Stimulated activated CD4-positive, alpha-beta T cell treated with anti-CD3 and anti-CD28 coated beads, Interleukin-2, amount 100 ng/mL, for 48 hours (primary cell): ENCODE data around the gene TAGLN2.

Experiments used
- DNase-seq, 2 donors: peaks; one replicate each; pipeline ENCODE4 v3.0.0-alpha.2; 2020

Gene TAGLN2

DNA sequence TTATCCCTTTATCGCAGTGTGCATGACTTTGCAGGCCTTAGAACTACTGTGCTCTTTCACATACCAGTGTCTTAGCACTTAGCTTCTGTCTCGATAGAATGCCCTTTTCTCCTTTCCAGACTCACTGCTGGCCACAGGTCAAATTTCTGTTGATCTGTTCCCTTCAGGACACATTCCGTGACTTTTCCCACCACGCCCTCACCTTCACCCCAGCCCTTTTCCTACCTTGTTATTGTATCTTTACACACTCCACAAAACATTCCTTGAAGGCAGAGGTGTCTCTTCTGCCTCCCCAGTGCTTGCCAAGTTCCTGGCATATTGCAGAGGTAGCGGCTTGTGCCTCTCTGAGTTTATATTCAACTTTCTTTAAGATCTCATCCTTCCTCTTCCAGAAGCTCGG, 23.8 kb upstream of the TAGLN2 start:
- no peak for DNase-seq

DNA sequence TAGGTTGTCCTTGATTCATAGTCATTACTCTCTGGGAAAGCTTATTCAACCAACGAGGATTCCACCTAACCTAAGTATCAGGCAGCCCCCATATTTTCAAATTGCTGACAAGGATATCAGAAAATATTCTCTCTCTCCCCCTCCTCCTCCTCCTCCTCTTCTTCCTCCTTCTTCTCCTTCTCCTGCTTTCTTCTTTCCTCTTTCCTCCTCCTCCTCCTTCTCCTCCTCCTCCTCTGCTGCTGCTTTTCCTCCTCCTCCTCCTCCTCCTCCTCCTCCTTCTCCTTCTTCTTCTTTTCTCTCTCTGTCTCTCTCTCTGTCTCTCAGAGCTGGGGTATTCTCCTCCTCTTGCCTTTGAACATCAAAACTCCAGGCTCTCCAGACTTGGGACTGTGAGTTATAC, 22.6 kb upstream of the TAGLN2 start:
- DNase-seq, result no peak

DNA sequence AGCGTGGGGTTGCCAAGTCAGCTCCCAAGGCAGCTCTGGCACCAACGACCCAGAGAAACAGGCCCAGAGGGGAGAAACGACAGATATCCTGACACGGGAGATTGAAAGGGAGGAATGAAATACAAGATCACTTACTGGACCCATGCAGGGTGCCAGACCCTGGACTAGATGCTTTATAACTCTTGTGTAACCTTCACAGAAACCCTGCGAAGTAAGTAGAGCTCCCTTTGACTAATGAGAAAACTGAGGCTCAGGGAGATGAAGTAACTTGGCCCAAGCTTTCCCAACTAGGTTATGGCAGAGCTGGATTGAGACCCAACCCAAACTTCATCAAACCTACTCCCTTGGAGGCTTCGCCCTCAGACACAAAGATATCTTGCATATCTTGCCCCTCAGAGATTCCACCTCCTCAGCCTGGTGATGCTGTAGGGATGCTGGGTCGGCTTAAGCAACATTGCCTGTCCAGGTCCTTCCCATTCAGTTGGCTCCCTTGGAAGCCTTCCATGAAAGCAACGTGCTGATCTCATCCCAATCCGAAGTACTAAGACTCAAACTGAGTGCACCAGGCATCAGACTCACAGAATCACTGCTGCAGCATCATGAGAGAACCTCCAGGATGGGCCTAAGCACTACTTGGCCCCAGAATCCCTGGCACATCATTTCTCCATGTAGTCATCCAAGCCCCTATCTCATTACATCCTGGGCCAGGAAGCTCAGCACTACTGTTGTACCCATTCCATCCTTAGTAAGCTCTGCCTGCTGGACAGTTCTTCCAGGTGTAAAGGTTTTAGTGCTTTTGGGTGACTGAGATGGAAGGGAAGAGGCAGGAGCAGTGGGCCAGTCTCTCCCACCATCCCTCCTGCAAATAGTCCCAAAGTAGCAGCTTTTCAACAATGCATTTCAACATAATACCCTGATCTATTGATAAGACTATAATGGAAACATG, 21.2 kb upstream of the TAGLN2 start:
- no peak for DNase-seq

DNA sequence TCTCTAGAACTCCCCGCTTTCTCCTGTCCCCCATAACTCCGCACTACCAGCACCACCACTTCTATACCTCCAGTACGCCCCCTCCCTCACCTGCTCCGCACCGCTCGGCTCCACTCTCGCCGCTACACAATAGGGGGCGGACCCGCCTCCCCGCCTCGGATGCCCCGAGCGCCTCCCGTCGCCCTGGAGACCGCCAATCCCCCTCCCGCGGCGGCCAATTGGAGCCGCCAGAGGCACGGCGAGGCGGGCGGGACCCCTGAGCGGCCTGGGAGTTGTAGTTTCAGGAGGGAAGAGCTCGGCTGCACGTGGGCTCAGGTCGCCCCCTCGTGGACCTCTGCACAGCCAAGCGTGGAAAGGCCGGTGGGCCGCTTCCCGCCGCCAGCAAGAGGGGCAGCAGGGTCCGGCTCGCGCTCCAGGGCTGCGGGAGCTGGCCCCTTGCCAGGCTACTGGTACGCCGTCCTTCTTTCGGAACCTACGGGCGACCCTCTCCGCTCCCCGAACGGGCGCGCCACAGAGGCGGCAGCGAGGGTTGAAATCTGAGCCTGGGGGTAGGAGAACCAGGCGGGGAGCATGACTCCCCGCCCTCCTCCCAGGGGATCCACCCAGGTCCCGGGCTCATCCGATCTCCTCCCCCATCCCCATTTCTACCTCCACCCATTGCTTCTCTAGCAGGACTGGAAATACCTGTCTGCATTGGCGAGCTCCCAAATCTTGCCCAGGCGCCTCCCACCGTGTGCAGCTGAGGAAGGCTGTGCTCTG, 20.4 kb upstream of the TAGLN2 start, which contains the start of gene IGSF9:
Gene IGSF9, minus strand, starts transcription at position 131 of the 759 bp plus-strand sequence. CDS start 2,159 bp downstream, outside the sequence.
- DNase-seq, result peak; percentile 47 to 51

DNA sequence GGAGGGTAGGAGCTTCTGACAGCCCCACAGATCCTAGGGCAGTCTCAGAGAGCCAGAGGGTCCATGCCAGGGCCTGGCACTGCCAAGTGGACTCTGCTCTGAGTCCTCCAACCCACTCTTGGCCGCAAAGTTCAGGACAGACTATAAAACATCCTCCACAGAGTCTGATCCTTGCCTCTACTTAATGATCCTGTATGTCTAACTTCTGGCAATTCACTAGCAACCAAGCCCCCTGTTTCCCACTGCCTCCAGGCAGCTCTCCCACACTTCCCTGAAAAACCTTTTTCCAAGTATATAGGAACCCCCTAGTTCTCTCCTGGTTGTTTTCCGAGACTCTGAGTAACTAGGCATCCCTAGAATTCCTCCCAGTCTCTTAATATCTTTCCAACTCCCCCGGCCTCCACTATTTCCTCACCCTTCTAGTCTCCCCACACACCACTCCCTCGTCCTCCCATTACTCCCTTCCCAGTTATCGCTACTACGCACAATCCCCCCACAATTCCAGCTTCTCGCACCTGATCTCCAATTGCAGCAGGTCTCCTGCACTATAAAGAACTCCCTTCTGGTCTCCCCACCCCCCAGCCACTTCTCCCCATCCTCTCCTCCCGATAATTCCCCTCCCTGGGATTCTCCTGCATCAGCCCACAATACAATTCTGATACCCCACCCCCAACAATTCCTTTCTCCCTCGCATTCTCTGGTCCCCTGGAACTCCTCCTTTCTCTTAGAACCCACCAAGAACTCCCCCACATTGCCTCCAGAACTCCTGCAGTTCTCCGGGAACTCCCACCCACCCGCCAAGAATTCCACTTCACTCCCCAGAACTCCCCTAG, 19.5 kb upstream of the TAGLN2 start:
- no peak for DNase-seq

DNA sequence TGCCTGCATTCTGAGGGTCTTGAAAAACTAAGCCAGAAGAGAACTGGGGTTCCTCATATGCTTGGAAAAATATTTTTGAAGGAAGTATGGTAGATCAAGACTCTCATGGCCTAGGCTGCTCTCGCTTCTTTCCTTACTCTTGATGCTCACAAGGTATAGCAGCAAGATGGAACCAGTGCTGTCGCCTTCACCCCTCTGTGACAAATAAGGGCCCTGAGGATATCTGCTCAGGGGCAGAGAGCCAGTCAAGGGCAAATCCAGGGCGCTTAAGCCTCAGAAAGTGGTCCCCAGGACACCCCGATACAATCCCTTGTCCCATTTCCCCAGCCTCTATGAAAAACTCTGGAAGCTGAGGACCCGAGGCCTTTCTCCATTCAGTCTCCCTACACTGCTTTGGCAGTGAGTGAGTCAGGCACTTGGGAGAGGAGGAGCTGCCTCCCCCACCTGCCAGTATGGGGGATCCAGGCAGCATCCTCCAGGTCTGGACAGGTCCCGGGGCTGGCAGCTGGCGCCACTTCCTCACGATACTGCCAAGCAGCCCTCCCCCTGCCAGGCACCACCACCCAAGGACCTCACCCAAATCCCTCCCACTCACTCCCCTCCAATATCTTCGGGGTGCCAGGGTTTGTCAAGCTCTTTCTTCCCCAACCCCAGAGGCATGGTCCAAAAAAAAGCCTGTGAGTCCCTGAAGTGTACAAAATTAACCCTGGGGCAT, 18.8 kb upstream of the TAGLN2 start:
- DNase-seq, result no peak

DNA sequence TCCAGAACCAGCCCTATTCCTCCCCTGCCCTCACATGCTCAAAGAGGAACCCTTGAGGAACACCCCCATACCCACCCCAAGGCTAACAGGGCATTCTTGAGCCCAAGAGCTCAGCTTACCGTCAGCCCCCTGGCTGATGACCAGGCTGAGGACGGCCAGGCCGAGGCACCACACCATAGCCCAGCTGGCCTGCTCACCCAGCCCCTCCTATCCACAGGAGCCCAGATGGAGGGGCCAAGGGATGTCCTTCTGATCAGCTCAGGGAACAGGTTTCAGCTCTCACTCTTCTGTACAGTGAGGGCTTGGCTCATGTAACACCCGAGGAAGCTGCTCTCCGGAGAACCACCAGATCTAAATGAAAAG, 18.0 kb upstream of the TAGLN2 start:
- no peak for DNase-seq

DNA sequence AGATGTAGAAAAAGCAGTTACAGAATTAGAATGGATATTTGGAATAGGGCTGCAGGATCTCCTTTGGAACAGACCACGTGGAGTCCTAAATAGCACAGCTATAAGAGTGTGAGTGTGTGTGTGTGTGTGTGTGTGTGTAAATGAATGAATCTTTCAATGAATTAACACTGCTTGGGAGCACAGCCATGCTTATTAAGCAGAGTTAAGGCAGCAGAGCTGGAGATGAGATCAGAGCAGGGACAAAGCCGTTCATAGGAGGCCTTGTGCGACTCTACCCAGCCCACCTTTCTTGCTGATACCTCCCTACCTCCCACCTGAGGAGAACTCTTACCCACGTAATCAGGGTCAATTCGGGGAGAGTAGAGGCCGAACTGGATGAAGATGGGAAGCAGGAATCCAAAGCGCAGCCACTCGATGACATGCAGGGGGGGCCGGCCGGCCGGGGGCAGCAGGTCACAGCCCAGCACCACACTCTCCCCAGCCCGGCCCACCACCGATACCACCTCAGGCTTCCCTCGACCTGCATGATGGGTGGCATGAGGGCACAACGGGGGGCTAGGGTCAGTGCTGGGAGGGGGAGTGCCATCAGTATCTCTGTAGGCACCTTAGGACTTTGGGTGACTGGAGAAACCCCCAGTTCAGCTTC, 17.4 kb upstream of the TAGLN2 start:
- DNase-seq, result no peak

DNA sequence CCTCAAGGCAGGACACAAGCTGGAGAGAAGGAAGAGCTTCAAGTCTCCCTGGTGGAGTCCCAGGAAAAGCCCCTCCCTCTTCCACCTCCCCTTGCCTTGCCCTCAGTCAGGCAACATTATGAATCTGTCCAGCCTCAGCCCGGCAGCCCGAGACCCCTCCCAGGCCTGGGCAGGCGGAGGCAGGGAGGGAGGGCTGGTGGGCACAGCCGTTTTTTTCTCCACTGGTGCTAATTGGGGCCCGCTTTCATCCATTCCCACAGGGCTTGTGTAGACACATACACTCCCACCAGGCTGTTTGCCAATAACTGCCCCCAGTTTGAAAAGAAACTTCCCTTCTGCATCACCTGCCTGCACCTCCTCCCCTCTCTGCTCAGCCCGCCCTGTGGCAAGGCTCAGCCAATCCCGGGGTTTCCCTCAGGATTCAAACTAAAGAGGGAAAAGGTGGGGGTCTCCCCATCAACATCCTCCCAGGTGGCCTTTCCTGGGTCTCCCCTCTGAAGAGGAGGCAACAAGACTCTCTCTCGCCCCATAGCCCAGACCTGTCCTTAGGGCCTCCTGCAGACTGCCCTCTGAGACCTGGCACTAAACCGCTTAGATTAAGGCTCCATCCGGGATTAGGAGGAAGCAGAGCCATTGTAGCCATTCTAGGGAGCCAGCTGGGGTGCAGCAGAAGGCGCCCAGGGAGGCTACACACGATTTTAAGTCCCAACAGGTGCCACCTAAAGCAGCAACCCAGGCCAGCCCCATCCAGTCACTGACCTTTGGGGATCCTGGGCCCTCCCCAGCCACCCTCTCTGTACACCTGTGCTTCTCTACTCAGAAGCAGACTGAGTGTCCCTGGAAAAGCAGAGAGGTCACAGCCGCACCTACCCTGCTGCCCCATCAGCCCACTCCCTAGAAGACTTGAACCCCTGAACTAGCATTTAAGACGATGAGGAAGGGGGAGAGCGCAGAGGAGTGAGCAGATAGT, 16.6 kb upstream of the TAGLN2 start:
- no peak for DNase-seq

DNA sequence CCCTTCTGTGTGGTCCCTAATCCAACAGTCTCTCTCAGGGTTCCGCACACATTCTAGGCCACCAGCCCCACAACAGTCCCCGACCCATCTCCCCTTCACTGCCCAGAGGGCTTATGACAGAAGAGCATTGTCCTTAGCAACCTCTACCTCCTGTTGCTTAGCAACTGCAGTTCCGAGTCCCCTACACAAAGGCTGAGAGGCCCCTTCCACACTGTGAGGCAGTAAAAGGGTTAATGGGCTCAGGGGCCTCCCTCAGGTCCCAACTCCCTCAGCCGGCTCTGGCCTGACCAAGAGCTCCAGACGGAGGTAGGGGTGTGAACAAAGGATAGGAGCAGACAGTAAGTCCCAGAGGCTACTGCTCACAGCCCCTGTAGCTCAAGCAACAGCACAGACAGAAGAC, 15.8 kb upstream of the TAGLN2 start:
- no peak for DNase-seq

DNA sequence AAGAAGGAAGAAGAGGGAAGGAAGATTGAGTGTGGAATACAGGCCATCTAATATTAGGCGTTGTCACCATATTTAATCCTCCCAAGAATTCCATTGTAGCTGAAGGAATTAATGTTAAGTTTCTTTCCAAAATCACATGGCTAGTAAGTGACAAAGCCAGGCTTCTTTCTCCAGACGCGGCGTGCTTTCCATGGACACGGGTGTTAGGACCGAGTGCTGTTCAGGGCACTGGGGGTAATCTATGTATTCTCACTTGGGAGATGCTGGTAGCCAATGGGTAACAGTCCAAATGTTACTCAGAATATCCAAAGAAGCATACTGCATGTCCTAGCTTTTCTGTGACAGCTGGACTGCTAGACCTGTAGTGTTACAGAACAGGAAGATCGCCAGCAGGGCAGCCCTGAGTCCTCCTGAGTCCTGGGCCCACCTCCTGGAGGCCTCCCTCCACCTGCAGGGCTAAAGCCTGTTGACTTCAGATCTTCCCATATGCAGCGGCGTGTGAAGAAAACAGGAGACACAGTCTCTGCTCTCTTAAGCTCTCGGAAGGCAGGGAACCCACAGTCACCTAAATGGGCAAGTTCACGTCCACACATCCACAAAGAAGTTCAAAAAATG, 14.8 kb upstream of the TAGLN2 start:
- no peak for DNase-seq

DNA sequence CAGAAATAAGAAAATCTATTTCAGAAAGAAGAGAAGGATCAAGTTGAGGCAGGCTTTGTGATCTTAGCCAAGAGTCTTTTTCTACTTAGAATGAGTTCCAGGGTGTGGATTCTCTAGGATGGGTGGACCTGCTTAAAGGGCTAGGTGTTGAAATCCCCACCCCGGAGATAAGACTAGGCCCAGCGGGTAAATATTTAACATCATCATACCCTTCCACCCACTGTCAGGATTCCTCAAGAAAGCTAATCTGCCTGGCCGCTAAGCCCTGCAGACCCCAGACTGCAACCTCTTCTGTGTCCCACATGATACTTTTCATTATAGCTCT, 14.3 kb upstream of the TAGLN2 start:
- no peak for DNase-seq

DNA sequence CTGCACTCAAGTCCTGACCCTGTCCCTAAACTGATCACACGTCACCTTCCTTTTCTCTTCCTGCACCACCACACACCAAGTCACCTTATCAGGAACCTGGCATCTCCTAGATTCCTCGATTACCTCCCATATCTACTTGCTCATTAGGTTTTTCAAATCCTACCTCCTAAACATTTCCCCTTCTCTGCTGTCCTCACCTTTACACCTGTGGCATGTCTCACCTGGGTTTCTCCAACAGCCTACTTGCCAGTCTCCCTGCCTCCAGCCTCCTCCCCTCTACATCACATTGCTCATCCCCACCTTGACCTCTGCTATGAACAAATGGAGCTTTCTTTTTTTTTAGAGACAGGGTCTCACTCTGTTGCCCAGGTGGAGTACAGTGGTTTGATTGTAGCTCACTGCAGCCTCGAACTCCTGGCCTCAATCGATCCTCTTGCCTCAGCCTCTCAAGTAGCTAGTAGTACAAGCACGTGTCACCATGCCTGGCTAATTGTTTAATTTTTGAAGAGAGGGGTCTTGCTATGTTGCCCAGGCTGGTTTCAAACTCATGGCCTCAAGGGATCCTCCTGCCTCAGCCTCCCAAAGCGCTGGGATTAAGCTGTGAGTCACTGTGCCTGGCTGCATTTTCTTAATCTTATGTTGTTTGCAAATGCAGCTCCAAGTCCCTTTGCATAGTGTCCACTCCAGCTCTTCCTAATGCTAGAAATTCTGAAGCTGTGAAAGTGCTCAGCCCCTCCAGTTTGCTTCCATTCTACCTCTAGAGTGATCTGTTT, 13.8 kb upstream of the TAGLN2 start:
- DNase-seq, result no peak

DNA sequence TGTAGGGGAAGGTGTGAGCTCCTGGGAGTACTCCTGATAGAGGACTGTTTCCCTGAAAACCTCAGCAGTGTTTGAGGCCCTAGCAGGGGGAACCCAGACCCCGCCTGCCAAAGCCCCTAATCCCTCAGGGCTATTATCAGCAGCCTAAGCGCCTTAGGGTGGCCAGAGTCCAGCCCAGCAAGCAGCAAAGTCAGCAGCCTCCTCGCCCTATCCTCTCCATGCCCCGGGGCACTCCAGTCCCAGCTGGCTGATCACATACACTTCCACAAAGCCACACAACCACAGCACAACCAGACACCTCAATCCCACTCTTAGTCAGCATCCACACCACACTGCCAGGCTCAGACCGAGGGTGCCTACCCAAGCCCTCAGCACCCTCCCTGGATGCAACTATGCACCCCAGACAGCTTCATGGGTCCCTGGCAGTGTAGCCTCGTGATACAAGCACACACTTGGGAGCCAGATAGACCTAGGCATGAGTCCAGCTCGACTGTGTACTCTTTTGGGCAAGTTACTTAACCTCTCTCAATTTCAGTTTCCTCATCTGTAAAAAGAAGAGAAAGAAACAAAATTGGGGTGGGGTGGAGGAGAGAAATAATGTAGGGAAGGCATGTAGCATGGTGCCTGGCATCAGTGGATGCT, 13.0 kb upstream of the TAGLN2 start:
- DNase-seq, result no peak

DNA sequence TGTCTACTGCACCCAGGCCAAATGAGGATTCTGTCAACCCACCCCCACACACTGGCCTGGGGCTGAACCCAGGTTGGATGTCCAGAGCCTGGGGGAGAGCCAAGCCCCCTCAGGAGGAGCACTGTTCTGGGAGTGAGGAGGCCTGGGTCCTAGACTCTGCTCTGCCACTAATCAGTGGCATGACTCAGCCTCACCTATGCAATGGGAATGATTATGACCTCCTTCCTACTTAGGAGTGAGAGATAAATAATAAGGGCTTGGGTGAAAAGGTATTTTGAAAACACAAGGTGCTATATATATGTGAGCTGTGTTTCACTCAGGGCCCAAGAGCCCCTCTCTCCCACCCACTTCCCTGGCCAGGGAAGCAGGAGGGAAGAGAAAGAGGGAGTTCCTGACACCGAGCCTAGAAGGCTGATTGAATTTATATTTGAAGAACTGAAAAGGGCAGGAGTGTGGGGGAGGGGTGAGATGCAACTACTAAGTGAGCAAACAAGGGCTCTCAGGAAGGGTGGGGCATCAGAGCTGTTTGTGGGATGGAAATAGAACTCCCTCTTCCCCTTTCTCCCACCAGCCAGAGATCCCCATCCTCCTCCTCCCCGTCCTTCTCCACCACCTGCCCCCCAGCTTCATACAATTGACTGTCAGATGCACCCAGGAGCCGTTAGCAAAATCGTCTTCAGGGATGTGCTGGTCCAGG, 11.9 kb upstream of the TAGLN2 start:
- DNase-seq, result no peak

DNA sequence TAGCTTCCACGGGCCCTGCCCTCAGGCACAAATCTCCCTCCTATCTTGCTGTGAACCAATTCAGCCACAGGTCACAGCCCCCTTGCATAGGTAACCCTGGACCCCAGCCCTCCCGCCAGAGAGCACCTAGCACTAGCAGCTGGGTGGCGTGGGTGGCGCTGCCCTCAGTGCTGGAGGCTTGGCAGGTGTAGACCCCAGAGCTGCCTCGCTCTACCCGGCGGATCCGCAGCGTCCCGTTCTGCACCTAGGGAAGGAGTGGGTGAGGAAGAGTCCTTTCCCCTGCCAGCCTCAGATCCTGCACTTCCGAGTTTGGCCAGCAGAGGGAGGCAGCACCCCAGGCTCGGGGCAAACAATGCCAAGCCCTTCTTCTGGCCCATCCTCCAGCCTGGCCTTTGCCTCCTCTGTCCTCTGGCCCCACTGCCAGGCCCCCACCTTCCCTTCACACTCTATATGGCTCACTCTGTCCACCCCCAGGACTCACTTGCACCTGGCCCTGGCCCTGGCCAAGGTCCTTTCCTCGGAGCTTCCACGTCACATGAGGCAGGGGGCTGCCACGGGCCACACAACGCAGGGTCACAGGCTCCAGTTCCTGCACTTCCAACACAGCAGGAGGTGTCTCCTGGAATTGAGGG, 11.1 kb upstream of the TAGLN2 start:
- DNase-seq, result peak; percentile 90 to 92

DNA sequence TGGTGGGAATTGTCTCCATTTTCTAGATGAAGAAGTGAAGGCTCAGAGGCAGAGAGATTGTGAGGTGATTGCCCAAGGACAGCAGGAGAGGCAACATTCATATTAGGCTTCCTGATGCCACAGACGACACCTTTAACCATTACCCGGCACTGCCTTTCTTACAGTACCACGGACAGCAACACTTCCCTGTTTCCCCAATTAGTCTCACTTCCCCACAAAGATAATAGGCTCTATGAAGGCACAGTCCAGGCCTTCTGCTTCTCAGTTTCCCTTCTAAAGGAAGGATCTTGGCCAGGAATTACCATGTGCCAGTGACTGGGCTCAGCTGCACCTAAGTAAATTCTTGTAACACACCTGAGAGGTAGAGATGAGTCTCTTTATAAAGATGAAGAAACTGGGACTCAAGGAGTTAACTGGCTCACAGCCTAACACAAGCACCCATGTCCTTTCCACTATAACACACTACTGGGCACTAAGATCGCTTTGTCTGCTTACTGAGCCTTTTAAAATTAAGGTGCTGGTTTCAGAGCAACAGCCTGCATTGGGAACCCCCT, 10.5 kb upstream of the TAGLN2 start:
- no peak for DNase-seq

DNA sequence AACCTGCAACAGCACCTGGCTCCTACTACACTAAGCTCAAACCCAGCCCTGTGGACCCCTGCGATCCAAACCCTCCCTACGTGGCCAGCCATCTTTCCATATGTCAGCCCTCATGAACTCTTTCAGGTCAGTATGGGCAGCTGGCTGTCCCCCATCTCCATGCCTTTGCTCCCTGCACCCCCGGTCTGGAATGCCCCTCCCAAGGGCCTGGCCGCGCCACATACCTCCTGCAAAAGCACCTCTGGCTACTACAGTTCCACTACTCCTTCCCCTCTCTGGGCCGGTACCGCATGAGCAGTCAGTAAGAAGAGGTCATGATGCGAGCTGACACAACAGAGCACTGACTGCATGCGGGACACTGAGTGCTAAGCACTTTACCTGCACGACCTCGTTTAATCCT, 10.0 kb upstream of the TAGLN2 start:
- DNase-seq, result no peak
